Gastroesophageal sphincter (tissue), 3 donors: ENCODE data around the gene IRF6.

ENCODE experiments used
- CTCF ChIP-seq, 4 experiments: fragments of 200-600 bp in 2 of 4; fragments of 450-650 bp in 2 of 4; sonication (generic) in 1 of 4; IDR thresholded peaks; one replicate each; pipeline ENCODE4 v1.5.1; 2017 to 2019; ENCODE audit warnings: antibody characterized with exemption in 4 of 4, mild to moderate bottlenecking in 2 of 4, moderate library complexity in 2 of 4
- POLR2AphosphoS5 ChIP-seq: sonication (generic); formaldehyde crosslinking; IDR thresholded peaks from one replicate; pipeline ENCODE4 v1.6.1; 2017; ENCODE audit warnings: antibody characterized with exemption

GRCh38 chr1:209747580-209748262 is 58.2 kb downstream of the IRF6 start:
- TF ChIP-seq CTCF (IDR thresholded peaks at IDR 0.05) = peak; percentile 78 to 94 (median 91)
- TF ChIP-seq POLR2AphosphoS5 = peak; percentile 69
